Measurements from ENCODE around the gene GINS2. TPM values are rescaled to one million over a fixed set of nuclear protein-coding genes. Genes with fewer than 3 reads are reported as not detected.

Gene GINS2
- 6.3 and 9.2 TPM in 2 replicates for total RNA-seq

DNA sequence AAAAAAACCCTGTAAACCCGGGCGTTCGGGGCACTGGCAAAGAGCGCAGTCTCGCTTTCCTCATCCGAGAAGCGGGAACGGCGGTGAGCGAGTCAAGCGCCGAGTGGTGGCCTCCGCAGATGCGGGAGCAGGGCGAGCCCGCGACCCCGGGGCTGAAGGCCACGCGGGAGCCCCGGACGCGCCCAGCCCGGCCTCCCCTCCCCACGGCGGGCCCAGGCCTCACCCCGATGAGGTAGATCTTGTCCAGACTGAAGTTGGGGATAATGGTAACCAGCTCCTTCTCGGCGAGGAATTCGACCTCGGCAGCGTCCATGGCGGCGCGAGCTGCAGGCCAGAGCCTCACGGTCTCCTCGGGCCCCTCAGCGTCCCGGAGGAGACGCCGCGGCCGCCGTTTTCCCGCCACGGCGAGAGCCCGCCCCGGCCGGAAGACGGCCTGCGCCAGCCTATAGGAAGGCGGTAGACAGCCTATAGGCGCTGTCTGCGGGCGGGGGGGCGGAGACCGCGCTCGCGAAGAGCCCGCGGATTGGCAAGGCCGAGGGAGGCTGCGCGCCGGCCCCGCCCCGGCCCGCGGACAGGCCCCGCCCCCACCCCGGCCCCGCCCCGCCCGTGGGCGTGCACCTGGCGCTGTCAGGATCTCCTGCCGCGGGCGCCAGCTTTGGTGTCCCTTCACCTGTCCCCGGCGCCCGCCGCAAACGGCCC, at the start of gene GINS2:
TSS of gene GINS2 (minus strand) at position 369 of the 699 bp plus-strand sequence. CDS start at position 313, 56 bp downstream.

Other genes starting within 250 kb of the GINS2 start
- 10.6 and 12.0 TPM in 2 replicates for gene GSE1, start 75.6 kb downstream of the GINS2 start, total RNA-seq
- 2.8 and 7.0 TPM in 2 replicates for gene C16orf74, start 62.1 kb upstream of the GINS2 start, total RNA-seq
- 23.3 and 25.5 TPM in 2 replicates for gene EMC8, start 110.6 kb upstream of the GINS2 start, total RNA-seq
- 515 and 571 TPM in 2 replicates for gene COX4I1, start 110.7 kb upstream of the GINS2 start, total RNA-seq
- not detected in 2 replicates for gene IRF8, start 210.2 kb upstream of the GINS2 start, total RNA-seq

Measured in aortic smooth muscle cell (primary cell).